SK-N-SH treated with all-trans-retinoic acid at 6 μM for 48 hours (cell line): Measurements from ENCODE around the gene CCDC188.

Experiments
- ATAC-seq: fragments of 200-7000 bp; cut with Tn5 transposase; 3 replicates; pipeline ENCODE4 v1.9.1; 2020; ENCODE audit warnings: mild to moderate bottlenecking, moderate library complexity
- ARNTL ChIP-seq: fragments of 450-650 bp; formaldehyde crosslinking; IDR thresholded peaks from 2 replicates; pipeline ENCODE4 v1.5.0; 2020; ENCODE audit warnings: low read depth, mild to moderate bottlenecking, moderate library complexity, borderline replicate concordance
- BACH2 ChIP-seq: fragments of 250-450 bp; sonication (Bioruptor Pico); IDR thresholded peaks from 2 replicates; pipeline ENCODE4 v1.9.0; 2021; ENCODE audit warnings: mild to moderate bottlenecking, borderline replicate concordance
- CREB5 ChIP-seq: fragments of 250-450 bp; sonication (Bioruptor Pico); IDR thresholded peaks from 2 replicates; pipeline ENCODE4 v1.5.1; 2020; ENCODE audit warnings: low read depth, mild to moderate bottlenecking, moderate library complexity
- CSRNP3 ChIP-seq: fragments of 250-450 bp; sonication (Bioruptor Pico); IDR thresholded peaks from 2 replicates; pipeline ENCODE4 v1.5.1; 2021; ENCODE audit warnings: mild to moderate bottlenecking, moderate library complexity
- GLIS3 ChIP-seq: fragments of 250-450 bp; sonication (Bioruptor Pico); IDR thresholded peaks from 2 replicates; pipeline ENCODE4 v1.5.0; 2020; ENCODE audit warnings: mild to moderate bottlenecking, moderate library complexity
- OSR1 ChIP-seq: fragments of 250-450 bp; sonication (Bioruptor Pico); IDR thresholded peaks from 2 replicates; pipeline ENCODE4 v1.8.0; 2022; ENCODE audit warnings: moderate library complexity, mild to moderate bottlenecking, inconsistent platforms
- POU6F1 ChIP-seq: fragments of 250-450 bp; sonication (Bioruptor Pico); IDR thresholded peaks from 2 replicates; pipeline ENCODE4 v1.8.0; 2021; ENCODE audit warnings: low read depth, mild to moderate bottlenecking, moderate library complexity, borderline replicate concordance
- PPARA ChIP-seq: fragments of 250-450 bp; sonication (Bioruptor Pico); IDR thresholded peaks from 2 replicates; pipeline ENCODE4 v1.5.0; 2020; ENCODE audit warnings: mild to moderate bottlenecking, borderline replicate concordance
- RARB ChIP-seq: fragments of 250-450 bp; sonication (Bioruptor Pico); IDR thresholded peaks from 2 replicates; pipeline ENCODE4 v1.8.0; 2021; ENCODE audit warnings: mild to moderate bottlenecking, moderate library complexity
- SNAI2 ChIP-seq: fragments of 250-450 bp; sonication (Bioruptor Pico); IDR thresholded peaks from 2 replicates; pipeline ENCODE4 v1.5.0; 2020; ENCODE audit warnings: mild to moderate bottlenecking, moderate library complexity
- TCF4 ChIP-seq: fragments of 250-450 bp; sonication (Bioruptor Pico); IDR thresholded peaks from 2 replicates; pipeline ENCODE4 v1.8.0; 2021; ENCODE audit warnings: mild to moderate bottlenecking, moderate library complexity, borderline replicate concordance
- TOX ChIP-seq: fragments of 250-450 bp; sonication (Bioruptor Pico); IDR thresholded peaks from 2 replicates; pipeline ENCODE4 v1.8.0; 2021; ENCODE audit warnings: mild to moderate bottlenecking, moderate library complexity, borderline replicate concordance
- TSHZ2 ChIP-seq: fragments of 250-450 bp; sonication (Bioruptor Pico); IDR thresholded peaks from 2 replicates; pipeline ENCODE4 v1.5.0; 2020; ENCODE audit warnings: mild to moderate bottlenecking, moderate library complexity
- ZC3H10 ChIP-seq: fragments of 250-450 bp; sonication (Bioruptor Pico); IDR thresholded peaks from 2 replicates; pipeline ENCODE4 v1.5.1; 2021; ENCODE audit warnings: mild to moderate bottlenecking, moderate library complexity
- ZFP3 ChIP-seq: fragments of 250-450 bp; sonication (Bioruptor Pico); IDR thresholded peaks from 2 replicates; pipeline ENCODE4 v1.5.0; 2020; ENCODE audit warnings: mild to moderate bottlenecking, moderate library complexity
- ZFP30 ChIP-seq: fragments of 450-650 bp; formaldehyde crosslinking; IDR thresholded peaks from 2 replicates; pipeline ENCODE4 v1.5.0; 2022; ENCODE audit warnings: mild to moderate bottlenecking, moderate library complexity
- ZNF565 ChIP-seq: fragments of 450-650 bp; formaldehyde crosslinking; conservative IDR thresholded peaks from 2 replicates; pipeline ENCODE4 v1.5.0; 2020; ENCODE audit warnings: low read depth, mild to moderate bottlenecking, moderate library complexity
- ZNF70 ChIP-seq: fragments of 450-650 bp; formaldehyde crosslinking; IDR thresholded peaks from 2 replicates; pipeline ENCODE4 v1.5.0; 2020; ENCODE audit warnings: mild to moderate bottlenecking, moderate library complexity
- ZNF8 ChIP-seq: fragments of 450-650 bp; formaldehyde crosslinking; IDR thresholded peaks from 2 replicates; pipeline ENCODE4 v1.5.0; 2020; ENCODE audit warnings: mild to moderate bottlenecking, moderate library complexity
- TF ChIP-seq, protein P1 (sequence below): fragments of 250-450 bp; sonication (Bioruptor Pico); IDR thresholded peaks from 2 replicates; pipeline ENCODE4 v1.8.0; 2020; ENCODE audit warnings: mild to moderate bottlenecking, moderate library complexity, borderline replicate concordance

The CCDC188 gene

GRCh38 chr22:20184501-20185165, 33.8 kb upstream of the CCDC188 start:
- ATAC-seq, result no peak
- TF ChIP-seq GLIS3 (CRISPR knock-in tag) (no peak), SNAI2 (no peak), CSRNP3 (CRISPR knock-in tag) (no peak), CREB5 (CRISPR knock-in tag) (no peak), ZFP3 (CRISPR knock-in tag) (no peak), ZC3H10 (CRISPR knock-in tag) (no peak), ZNF565 (CRISPR knock-in tag) (no peak), ZNF70 (CRISPR knock-in tag) (no peak), RARB (CRISPR knock-in tag) (no peak), ZFP30 (CRISPR knock-in tag) (no peak), PPARA (CRISPR knock-in tag) (no peak)
- TF ChIP-seq, protein P1, sequence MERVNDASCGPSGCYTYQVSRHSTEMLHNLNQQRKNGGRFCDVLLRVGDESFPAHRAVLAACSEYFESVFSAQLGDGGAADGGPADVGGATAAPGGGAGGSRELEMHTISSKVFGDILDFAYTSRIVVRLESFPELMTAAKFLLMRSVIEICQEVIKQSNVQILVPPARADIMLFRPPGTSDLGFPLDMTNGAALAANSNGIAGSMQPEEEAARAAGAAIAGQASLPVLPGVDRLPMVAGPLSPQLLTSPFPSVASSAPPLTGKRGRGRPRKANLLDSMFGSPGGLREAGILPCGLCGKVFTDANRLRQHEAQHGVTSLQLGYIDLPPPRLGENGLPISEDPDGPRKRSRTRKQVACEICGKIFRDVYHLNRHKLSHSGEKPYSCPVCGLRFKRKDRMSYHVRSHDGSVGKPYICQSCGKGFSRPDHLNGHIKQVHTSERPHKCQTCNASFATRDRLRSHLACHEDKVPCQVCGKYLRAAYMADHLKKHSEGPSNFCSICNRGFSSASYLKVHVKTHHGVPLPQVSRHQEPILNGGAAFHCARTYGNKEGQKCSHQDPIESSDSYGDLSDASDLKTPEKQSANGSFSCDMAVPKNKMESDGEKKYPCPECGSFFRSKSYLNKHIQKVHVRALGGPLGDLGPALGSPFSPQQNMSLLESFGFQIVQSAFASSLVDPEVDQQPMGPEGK (CRISPR knock-in tag), result no peak

GRCh38 chr22:20183823-20184222, 33.0 kb upstream of the CCDC188 start:
- no peak for ATAC-seq
- TF ChIP-seq TCF4 (CRISPR knock-in tag) (no peak), ZC3H10 (CRISPR knock-in tag) (no peak), BACH2 (no peak), OSR1 (no peak), TSHZ2 (CRISPR knock-in tag) (no peak), PPARA (CRISPR knock-in tag) (no peak), ZFP30 (CRISPR knock-in tag) (no peak), ZFP3 (CRISPR knock-in tag) (no peak), CSRNP3 (CRISPR knock-in tag) (no peak), ZNF70 (CRISPR knock-in tag) (no peak), ARNTL (CRISPR knock-in tag) (no peak), RARB (CRISPR knock-in tag) (no peak), TOX (CRISPR knock-in tag) (no peak), CREB5 (CRISPR knock-in tag) (no peak), ZNF8 (CRISPR knock-in tag) (no peak), GLIS3 (CRISPR knock-in tag) (no peak), POU6F1 (no peak)
- TF ChIP-seq, protein P1 (CRISPR knock-in tag), result no peak
